Dermis microvascular lymphatic vessel endothelial cell (primary cell): ENCODE results near the gene KRTAP5-6. TPM values are rescaled to one million over a fixed set of nuclear protein-coding genes. Genes with fewer than 3 reads are reported as not detected.

Source experiments
- DNase-seq, 2 donors: peaks; one replicate each; pipeline versions ENCODE4 v3.0.0 to v3.0.0-alpha.2; 2010; ENCODE audit warnings: low read depth in 2 of 2
- total RNA-seq: library from RNA; depleted of rRNA; stranded (reverse); fragments of >200 nt; gene quantifications from 2 replicates; pipeline ENCODE4 v1.2.1, GENCODE V29; 2014

The KRTAP5-6 gene
- total RNA-seq, 1 donor from 2014 or later, result 0.13 TPM

GRCh38 chr11:1733716-1734640, 37.0 kb downstream of the KRTAP5-6 start:
- no peak for DNase-seq

- no peak for DNase-seq
These were observed 37.7 kb downstream of the KRTAP5-6 start for GRCh38 chr11:1734641-1735081.

DNA sequence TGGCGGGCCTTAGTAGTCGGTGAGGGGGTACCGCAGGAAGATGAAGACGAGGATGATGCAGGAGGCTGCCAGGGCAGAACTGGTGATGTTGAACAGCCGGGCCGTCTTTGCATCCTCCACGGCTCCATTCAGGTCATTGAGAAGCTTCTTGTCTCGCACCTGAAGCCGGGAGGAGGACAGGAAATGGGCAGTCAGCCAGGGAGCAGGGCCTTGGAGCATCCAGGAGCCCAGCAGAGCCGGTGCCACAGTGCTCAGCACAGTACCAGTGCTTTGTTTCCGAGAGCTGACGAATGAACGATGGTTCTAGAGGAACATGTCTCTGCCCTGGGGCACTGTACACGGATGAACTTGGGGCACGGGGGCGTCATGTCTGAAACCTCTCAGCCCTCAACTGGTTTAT, 38.3 kb downstream of the KRTAP5-6 start:
- no peak for DNase-seq

- DNase-seq, result no peak
These were observed 39.5 kb downstream of the KRTAP5-6 start for GRCh38 chr11:1736447-1736992.

- DNase-seq, result no peak
These were observed 40.2 kb downstream of the KRTAP5-6 start for GRCh38 chr11:1737080-1737757.

DNA sequence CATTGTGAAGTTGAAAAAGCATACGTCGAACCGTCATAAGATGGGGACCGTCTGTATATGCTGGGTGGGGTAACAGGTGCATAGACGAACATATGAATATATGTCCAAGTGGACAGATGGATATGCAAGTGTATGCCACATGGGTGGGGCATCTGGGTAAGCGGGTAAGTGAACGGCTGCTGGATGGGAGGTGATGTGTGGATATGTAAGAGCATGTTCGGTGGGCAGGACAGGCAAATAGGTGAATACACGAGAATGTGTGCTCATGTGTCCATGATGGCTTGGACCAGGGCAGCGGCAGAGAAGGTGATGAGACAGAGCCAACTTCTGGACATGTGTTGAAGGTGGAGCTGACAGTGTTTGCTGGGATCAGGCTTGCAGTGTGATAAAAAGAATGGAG, 41.4 kb downstream of the KRTAP5-6 start:
- DNase-seq, result no peak

GRCh38 chr11:1739576-1739975, 42.6 kb downstream of the KRTAP5-6 start:
- DNase-seq, result no peak

DNA sequence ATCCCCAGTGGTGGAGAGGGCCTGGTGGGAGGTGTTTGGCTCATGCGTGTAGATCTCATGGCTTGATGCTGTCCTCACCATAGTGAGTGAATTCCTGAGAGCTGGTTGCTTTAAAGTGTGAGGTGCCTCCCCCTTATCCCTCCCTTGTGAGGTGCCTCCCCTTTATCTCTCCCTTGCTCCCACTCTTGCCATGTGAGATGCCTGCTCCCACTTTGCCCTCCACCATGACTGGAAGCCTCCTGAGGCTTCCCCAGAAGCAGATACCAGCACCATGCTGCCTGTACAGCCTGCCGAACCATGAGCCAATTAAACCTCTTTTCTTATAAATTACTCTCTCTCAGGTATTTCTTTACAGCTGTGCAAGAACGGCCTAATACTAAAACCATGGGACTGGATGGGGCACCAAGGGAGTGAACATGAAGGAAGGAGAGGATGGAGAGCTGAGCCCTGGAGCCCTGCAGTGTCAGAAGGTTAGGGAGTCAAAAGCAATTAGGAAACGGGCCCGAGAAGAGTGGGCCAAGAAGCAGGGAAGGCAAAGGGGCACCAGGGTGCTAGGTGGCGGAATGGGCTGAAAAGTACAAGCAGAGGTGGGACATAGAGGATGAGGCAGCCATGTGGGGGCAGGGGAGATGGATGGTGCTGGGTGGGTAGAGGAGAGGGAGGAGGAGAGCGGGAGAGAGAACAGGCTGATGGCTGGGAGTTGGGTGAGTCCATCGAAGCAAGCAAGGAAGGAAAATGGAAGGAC, 44.0 kb downstream of the KRTAP5-6 start:
- DNase-seq, result no peak

- DNase-seq, result no peak
These were observed 44.7 kb downstream of the KRTAP5-6 start for GRCh38 chr11:1741741-1742140.

GRCh38 chr11:1742371-1742770, 45.4 kb downstream of the KRTAP5-6 start:
- no peak for DNase-seq

DNA sequence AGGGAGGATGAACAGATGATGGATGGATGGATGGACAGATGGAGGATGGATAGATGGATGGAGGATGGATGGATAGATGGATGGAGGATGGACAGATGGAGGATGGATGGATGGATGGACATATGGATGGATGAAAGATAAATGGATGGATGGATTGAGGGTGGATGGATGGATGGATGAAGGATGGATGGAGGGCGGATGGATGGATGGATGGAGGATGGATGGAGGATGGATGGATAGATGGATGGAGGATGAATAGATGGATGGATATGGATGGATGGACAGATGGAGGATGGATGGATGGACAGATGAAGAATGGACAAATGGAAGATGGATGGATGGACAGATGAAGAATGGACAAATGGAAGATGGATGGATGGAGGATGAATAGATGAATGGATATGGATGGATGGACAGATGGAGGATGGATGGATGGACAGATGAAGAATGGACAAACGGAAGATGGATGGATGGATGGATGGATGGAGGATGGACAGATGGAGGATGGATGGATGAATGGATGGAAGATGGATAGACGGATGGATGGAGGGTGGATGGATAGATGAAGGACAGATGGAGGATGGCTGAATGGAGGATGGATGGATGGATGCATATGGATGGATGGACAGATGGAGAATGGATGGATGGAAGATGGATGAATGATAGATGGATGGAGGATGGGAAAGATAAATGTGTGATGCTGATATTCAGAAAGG, 46.0 kb downstream of the KRTAP5-6 start:
- no peak for DNase-seq

DNA sequence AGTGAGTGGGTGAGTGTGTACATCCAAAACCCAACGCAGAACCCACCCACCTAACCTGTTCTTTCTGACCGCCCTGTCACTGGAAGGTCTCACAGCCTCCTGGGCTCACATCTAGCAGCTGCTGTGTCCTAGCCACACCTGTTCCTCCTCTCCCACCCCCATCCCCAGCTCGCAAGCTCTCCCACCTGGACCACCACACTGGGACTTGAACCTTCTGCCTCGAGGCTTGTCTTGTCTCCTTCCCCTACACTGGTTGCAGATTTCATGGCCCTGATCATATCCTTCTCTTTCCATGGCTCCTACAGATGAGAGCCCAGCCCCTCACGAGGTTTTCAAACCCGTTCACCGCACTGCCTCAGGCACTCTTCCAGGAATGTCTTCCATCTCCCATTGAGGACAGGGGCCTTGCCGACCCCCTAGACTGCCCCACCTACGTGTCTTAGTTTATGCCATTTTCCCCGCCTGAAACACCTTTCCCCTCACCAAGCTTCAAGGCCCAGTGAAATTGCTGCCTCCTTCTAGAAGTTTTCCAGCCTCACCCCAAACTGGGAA, 46.7 kb downstream of the KRTAP5-6 start:
- DNase-seq, result no peak

GRCh38 chr11:1744137-1744886, 47.3 kb downstream of the KRTAP5-6 start:
- DNase-seq, result no peak

DNA sequence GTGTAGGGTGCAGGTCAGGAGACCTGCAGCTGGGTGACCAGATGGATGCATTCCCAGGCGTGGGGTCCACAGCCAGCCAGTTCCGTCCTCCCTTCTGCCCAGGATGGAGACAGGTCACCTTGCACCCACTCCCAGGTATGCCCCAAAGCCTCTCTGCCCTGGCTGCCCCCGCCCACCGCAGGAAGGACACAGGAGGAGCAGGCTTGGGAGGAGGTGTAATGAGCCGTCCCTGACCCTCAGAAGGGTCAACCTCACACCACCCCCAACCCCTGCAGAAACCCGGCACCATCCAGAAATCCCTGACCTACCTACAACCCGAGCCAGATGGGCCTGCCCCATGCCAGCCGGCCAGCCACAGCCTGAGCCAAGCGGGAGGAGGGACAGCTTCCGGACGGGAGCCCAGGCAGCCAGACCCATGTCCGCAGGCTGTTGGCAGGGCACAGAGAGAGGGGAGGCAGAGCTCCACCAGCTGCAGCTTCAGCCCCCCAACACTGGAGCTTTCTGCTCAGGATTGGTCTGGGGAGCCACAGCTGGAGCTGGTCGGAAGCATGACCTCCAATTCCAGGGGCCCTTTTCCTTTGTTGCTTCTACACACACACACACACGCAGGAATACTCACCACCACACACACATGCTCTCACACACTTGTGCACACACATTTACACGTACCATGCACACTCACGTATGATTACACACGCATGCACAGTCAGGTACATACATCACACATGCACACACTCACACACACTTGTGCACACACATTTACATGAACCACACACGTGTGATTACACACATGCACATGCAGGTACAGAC, 48.1 kb downstream of the KRTAP5-6 start:
- no peak for DNase-seq

GRCh38 chr11:1745701-1746320, 48.8 kb downstream of the KRTAP5-6 start:
- DNase-seq, result no peak

- DNase-seq, result no peak
These were observed 49.5 kb downstream of the KRTAP5-6 start for GRCh38 chr11:1746511-1746931.

DNA sequence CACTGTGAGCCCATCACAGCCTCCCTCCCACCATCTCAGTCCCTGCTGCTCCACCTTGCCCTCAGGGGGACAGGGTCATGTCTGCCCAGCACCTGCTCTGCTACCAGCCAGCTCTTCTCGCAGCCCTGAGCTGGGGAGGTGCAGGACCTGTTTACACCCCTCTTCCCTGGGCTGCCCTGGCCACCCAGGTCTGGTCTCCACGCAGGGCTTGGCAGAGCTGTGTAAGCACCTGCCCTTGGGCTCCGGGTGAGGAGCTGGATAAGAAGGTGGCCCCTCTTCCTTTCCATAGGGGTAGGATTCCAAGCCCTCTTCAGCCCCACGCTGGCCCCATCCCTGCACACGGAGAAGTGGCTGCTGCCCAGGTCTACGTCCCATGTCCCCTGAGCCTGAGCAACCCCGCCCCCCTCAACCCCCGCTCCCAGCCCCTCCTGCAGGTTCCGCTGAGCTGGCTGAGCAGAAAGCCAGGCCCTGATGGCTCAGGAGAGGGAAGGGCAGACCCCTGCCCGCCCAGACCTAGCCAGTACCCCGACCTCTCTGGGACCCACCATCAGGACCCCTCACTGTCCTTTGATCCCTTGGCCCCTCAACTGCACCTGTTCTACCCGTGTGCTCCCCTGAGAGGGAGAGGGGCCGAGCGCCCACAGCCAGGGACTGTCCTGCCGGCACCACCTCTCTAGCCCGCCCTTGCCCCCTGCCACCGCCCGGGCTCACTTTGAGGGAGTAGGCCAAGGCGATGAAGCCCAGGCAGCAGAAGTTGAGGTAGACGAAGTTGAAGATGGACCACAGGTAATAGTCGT, 50.2 kb downstream of the KRTAP5-6 start:
- DNase-seq, result no peak
